Measurements from ENCODE around the gene ANXA8. TPM values are rescaled to one million over a fixed set of nuclear protein-coding genes. Genes with fewer than 3 reads are reported as not detected.

ANXA8 gene
- polyA plus RNA-seq, 1 experiment, result 0.27 TPM

DNA sequence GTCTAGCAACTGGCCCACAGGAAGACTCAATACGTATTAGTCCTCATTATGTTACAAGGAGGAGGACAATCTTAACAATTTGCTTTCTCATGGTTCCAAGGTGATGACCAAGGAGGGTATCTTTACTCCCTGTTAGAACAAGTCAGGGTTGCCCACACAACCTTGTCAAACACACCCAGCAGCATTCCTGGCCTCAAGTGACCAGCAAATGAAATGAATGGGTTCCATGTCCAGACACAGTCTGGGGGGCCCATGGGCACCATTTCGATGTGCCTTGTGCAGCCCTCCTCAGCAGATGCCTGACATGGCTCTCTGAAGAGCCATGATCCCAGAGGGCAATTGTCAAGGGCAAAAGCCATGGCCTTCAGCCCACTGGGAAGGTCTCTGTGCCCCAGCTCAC lies 40.8 kb downstream of the ANXA8 start:
- DNase-seq (ENCODE audit: low read depth), result no peak
- peaks cover 3% of the 10 kb centered on the region; the same call in 1 of the 2 replicates for H3K27me3 ChIP-seq (ENCODE audit: control insufficient read depth, insufficient read depth, low read length)
- ChIA-PET CTCF (no interaction called here), POLR2A (no interaction called here)
- no peak overlapping the region for H3K4me3 ChIP-seq (ENCODE audit: low read depth, low read length)
- no peaks in the 10 kb centered on the region for H3K36me3 ChIP-seq (ENCODE audit: control insufficient read depth, insufficient read depth, low read length)
- TF ChIP-seq, protein P1, sequence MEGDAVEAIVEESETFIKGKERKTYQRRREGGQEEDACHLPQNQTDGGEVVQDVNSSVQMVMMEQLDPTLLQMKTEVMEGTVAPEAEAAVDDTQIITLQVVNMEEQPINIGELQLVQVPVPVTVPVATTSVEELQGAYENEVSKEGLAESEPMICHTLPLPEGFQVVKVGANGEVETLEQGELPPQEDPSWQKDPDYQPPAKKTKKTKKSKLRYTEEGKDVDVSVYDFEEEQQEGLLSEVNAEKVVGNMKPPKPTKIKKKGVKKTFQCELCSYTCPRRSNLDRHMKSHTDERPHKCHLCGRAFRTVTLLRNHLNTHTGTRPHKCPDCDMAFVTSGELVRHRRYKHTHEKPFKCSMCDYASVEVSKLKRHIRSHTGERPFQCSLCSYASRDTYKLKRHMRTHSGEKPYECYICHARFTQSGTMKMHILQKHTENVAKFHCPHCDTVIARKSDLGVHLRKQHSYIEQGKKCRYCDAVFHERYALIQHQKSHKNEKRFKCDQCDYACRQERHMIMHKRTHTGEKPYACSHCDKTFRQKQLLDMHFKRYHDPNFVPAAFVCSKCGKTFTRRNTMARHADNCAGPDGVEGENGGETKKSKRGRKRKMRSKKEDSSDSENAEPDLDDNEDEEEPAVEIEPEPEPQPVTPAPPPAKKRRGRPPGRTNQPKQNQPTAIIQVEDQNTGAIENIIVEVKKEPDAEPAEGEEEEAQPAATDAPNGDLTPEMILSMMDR (IDR thresholded peaks at IDR 0.05; ENCODE audit: insufficient read depth, low read depth, low read length), result no peak

DNA sequence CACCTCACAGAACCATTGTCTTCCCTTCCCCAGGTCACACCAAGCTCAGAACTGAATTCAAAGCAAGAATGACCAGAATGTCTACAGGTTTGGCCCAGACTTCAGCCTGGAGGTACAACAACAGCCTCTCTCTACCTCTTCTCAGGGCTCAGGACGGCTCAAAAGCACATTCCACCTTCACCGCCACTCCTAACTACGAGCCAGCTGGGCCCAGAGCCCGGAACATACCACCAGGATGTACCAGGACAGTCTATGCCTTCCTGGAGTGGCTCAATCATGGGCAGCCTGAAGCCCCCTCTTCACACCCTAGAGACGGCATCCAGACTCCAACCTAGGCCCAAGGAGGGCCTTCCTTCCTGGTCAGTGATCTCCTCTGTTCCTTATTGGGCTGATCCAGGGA lies 41.6 kb downstream of the ANXA8 start:
- DNase-seq (ENCODE audit: low read depth), result no peak
- no peaks in the 10 kb centered on the region for H3K36me3 ChIP-seq (ENCODE audit: control insufficient read depth, insufficient read depth, low read length)
- H3K27me3 ChIP-seq (ENCODE audit: control insufficient read depth, insufficient read depth, low read length), result peaks cover 3% of the 10 kb centered on the region; the same call in 1 of the 2 replicates
- POLR2A ChIA-PET, result no interaction called here
- CTCF ChIA-PET, result interaction anchor here (0.9 to 1.6 kb wide), 2 partner anchors 9 to 102 kb away, joined by 3 to 7 read pairs; no protein-coding TSS in a partner anchor
- H3K4me3 ChIP-seq (ENCODE audit: low read depth, low read length), result no peak overlapping the region
- TF ChIP-seq, protein P1 (IDR thresholded peaks at IDR 0.05; ENCODE audit: insufficient read depth, low read depth, low read length), result no peak

DNA sequence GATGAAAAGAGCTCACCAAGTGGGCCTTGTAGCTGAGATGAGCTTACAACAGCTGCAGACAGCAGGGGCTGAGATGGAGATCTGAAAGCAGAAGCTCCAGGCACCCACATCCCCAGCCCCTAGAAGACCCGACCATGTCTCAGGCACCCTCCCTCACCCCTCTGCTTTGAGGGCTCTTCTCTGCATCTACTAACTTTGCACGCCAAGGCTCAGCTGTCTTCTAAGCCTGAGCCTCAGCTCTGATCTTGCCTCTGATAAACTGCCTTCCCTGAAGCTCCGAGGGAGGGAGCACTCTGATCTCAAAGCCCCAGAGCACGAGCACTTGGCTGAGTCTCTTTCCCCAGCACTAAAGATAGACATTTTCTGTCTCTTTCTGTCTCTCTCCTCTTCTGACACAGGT lies 42.0 kb downstream of the ANXA8 start:
- ChIA-PET POLR2A (no interaction called here), CTCF (interaction anchor here (0.6 to 1.6 kb wide), 3 partner anchors 10 to 101 kb away, joined by 3 to 7 read pairs (median 3); no protein-coding TSS in a partner anchor)
- Histone ChIP-seq H3K4me3 (ENCODE audit: low read depth, low read length) (no peak overlapping the region), H3K36me3 (ENCODE audit: control insufficient read depth, insufficient read depth, low read length) (no peaks in the 10 kb centered on the region), H3K27me3 (ENCODE audit: control insufficient read depth, insufficient read depth, low read length) (peaks cover 3% of the 10 kb centered on the region; the same call in 1 of the 2 replicates)
- TF ChIP-seq, protein P1 (IDR thresholded peaks at IDR 0.05; ENCODE audit: insufficient read depth, low read depth, low read length), result no peak
- no peak for DNase-seq (ENCODE audit: low read depth)

DNA sequence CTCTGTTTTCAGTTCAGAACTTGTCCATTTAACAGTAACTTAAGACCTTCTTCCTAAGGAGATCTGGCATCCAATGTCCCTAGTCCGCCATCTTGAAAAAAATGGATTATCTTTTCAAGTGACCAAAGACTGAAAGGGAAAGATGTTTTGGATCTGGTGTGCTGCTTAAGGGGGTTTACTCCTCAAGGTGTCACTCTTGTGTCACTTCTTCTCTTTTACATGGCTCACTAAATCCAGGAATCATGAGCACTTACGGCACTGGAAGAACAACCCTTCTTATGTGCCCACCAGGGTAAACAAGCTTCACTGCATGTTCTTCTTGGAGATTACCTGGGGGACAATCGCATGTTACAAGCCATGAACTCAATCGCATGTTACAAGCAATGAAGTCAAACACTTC lies 43.7 kb downstream of the ANXA8 start:
- CTCF ChIA-PET, result interaction anchor here (1.0 to 1.2 kb wide), 2 partner anchors 10 to 15 kb away, joined by 3 to 4 read pairs; no protein-coding TSS in a partner anchor

DNA sequence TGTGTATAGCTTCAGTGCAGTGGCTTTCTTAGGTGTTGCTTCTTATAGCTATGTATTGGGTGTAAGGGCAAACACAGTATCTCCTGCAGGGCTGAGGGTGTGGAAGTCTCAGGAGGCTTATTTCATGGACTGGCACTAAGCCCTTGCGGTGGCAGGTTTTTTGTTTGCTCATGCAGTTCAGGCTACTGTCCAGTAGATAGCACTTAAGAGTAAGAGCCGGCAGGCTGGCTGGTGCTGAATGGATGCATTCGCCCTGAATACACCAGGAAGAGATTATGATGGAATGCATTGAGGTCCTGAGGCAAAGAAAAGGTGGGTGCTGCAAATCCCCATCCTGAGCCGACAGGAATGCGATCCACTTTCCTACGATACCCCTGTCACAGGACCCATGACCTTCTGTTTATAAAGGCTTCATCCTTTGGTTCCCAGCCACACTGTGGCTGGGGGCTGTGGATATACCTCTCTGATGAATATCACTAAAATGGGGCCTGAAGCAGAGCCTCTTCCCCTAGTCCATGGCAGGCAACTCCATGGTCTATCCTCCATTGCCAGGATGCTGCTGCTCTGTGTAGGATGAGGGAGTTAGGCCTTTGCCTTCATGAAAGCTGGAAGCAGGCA lies 44.9 kb downstream of the ANXA8 start:
- Histone ChIP-seq H3K27me3 (ENCODE audit: control insufficient read depth, insufficient read depth, low read length) (peaks cover 3% of the 10 kb centered on the region; the same call in 1 of the 2 replicates), H3K4me3 (ENCODE audit: low read depth, low read length) (no peak overlapping the region), H3K36me3 (ENCODE audit: control insufficient read depth, insufficient read depth, low read length) (no peaks in the 10 kb centered on the region)
- ChIA-PET CTCF (interaction anchor here (0.7 to 1.4 kb wide), 7 partner anchors 9 to 55 kb away, joined by 3 to 8 read pairs (median 3); partner anchors contain the start of gene ZNF488), POLR2A (no interaction called here)
- DNase-seq (ENCODE audit: low read depth), result no peak
- TF ChIP-seq, protein P1 (IDR thresholded peaks at IDR 0.05; ENCODE audit: insufficient read depth, low read depth, low read length), result peak; percentile 85

More for the DNA sequence above, 43.7 kb downstream of the ANXA8 start:
- Histone ChIP-seq H3K36me3 (ENCODE audit: control insufficient read depth, insufficient read depth, low read length) (no peaks in the 10 kb centered on the region), H3K4me3 (ENCODE audit: low read depth, low read length) (no peak overlapping the region), H3K27me3 (ENCODE audit: control insufficient read depth, insufficient read depth, low read length) (peaks cover 3% of the 10 kb centered on the region; the same call in 1 of the 2 replicates)
- DNase-seq (ENCODE audit: low read depth), result no peak
- POLR2A ChIA-PET, result no interaction called here
- TF ChIP-seq, protein P1 (IDR thresholded peaks at IDR 0.05; ENCODE audit: insufficient read depth, low read depth, low read length), result no peak

Data from BJ (cell line).